Activated effector memory CD4-positive, alpha-beta T cell treated with anti-CD3 and anti-CD28 coated beads, Interleukin-2, amount 50 U/mL, for 16 hours (primary cell): ENCODE data around the gene CALCOCO2.

Source experiments
- DNase-seq: peaks from one replicate; pipeline ENCODE4 v3.0.0-alpha.2; 2020

The CALCOCO2 gene

GRCh38 chr17:48873696-48874443 lies 43.0 kb downstream of the CALCOCO2 start:
- DNase-seq: no peak

- peak; percentile 78 for DNase-seq
These were observed 48.4 kb downstream of the CALCOCO2 start for GRCh38 chr17:48878920-48879898.

GRCh38 chr17:48882272-48882671 lies 51.4 kb downstream of the CALCOCO2 start:
- DNase-seq: no peak

GRCh38 chr17:48883171-48883570 lies 52.3 kb downstream of the CALCOCO2 start:
- DNase-seq: no peak

- DNase-seq: no peak
These were observed 59.3 kb downstream of the CALCOCO2 start for GRCh38 chr17:48890086-48890485.

GRCh38 chr17:48892940-48893645 lies 62.3 kb downstream of the CALCOCO2 start:
- peak; percentile 73 for DNase-seq

- DNase-seq: no peak
These were observed 63.0 kb downstream of the CALCOCO2 start for GRCh38 chr17:48893646-48894508.

- no peak for DNase-seq
These were observed 64.1 kb downstream of the CALCOCO2 start for GRCh38 chr17:48894886-48895285.

GRCh38 chr17:48901241-48901640 lies 70.4 kb downstream of the CALCOCO2 start:
- no peak for DNase-seq

- DNase-seq: no peak
These were observed 72.6 kb downstream of the CALCOCO2 start for GRCh38 chr17:48903401-48903800.

- no peak for DNase-seq
These were observed 73.6 kb downstream of the CALCOCO2 start for GRCh38 chr17:48904428-48904827.

- DNase-seq: no peak
These were observed 75.2 kb downstream of the CALCOCO2 start for GRCh38 chr17:48905987-48906515.

GRCh38 chr17:48907713-48908046 lies 76.8 kb downstream of the CALCOCO2 start:
- DNase-seq: no peak

GRCh38 chr17:48908047-48908843 lies 77.4 kb downstream of the CALCOCO2 start, which contains the start of gene UBE2Z:
TSS of gene UBE2Z (plus strand) at chr17:48908407. CDS start at chr17:48908504, 97 bp downstream.
- DNase-seq: peak; percentile 95

GRCh38 chr17:48908853-48909394 lies 78.1 kb downstream of the CALCOCO2 start:
- DNase-seq: peak; percentile 95

- DNase-seq: no peak
These were observed 78.9 kb downstream of the CALCOCO2 start for GRCh38 chr17:48909783-48910182.

- no peak for DNase-seq
These were observed 79.5 kb downstream of the CALCOCO2 start for GRCh38 chr17:48910370-48910769.

GRCh38 chr17:48912476-48912875 lies 81.6 kb downstream of the CALCOCO2 start:
- DNase-seq: no peak
